ENCODE data around the gene KCND2.
"Not testable (repeated sequence)": the region's sequence is repeated elsewhere in the genome, so short reads cannot be mapped to it uniquely, and the experiment has no call there.

KCND2 gene

GRCh38 chr7:120272701-120273475 lies at the start of gene KCND2:
Gene KCND2, plus strand, starts transcription at chr7:120273175.
- FAIRE-seq = no peak

GRCh38 chr7:120226188-120226587 lies 46.8 kb upstream of the KCND2 start:
- FAIRE-seq = no peak

GRCh38 chr7:120227255-120227654 lies 45.7 kb upstream of the KCND2 start:
- no peak for FAIRE-seq

GRCh38 chr7:120229084-120229483 lies 43.9 kb upstream of the KCND2 start:
- no peak for FAIRE-seq

- no peak for FAIRE-seq
Observed at GRCh38 chr7:120233338-120233737, 39.6 kb upstream of the KCND2 start.

- FAIRE-seq = not testable (repeated sequence)
Observed at GRCh38 chr7:120240350-120240749, 32.6 kb upstream of the KCND2 start.

GRCh38 chr7:120241973-120242372 lies 31.0 kb upstream of the KCND2 start:
- no peak for FAIRE-seq

- no peak for FAIRE-seq
Observed at GRCh38 chr7:120254845-120255244, 18.1 kb upstream of the KCND2 start.

- FAIRE-seq = no peak
Observed at GRCh38 chr7:120256344-120257070, 16.5 kb upstream of the KCND2 start.

- no peak for FAIRE-seq
Observed at GRCh38 chr7:120259386-120259785, 13.6 kb upstream of the KCND2 start.

- FAIRE-seq = no peak
Observed at GRCh38 chr7:120260111-120260510, 12.9 kb upstream of the KCND2 start.

- peak; percentile 17 for FAIRE-seq
Observed at GRCh38 chr7:120272261-120272660, 714 bp upstream of the KCND2 start.

GRCh38 chr7:120273476-120273975 lies 551 bp downstream of the KCND2 start:
- FAIRE-seq = no peak

- FAIRE-seq = no peak
Observed at GRCh38 chr7:120274482-120274881, 1.5 kb downstream of the KCND2 start.

- no peak for FAIRE-seq
Observed at GRCh38 chr7:120274899-120275298, 1.9 kb downstream of the KCND2 start.

- FAIRE-seq = no peak
Observed at GRCh38 chr7:120276720-120277119, 3.7 kb downstream of the KCND2 start.

GRCh38 chr7:120278773-120279172 lies 5.8 kb downstream of the KCND2 start:
- no peak for FAIRE-seq

GRCh38 chr7:120280743-120281142 lies 7.8 kb downstream of the KCND2 start:
- no peak for FAIRE-seq

GRCh38 chr7:120293027-120293426 lies 20.1 kb downstream of the KCND2 start:
- FAIRE-seq = no peak

GRCh38 chr7:120302190-120302589 lies 29.2 kb downstream of the KCND2 start:
- no peak for FAIRE-seq

GRCh38 chr7:120303105-120303504 lies 30.1 kb downstream of the KCND2 start:
- FAIRE-seq = no peak

GRCh38 chr7:120304674-120305073 lies 31.7 kb downstream of the KCND2 start:
- FAIRE-seq = no peak

- FAIRE-seq = no peak
Observed at GRCh38 chr7:120307991-120308545, 35.1 kb downstream of the KCND2 start.

Measured in islet of Langerhans (tissue), 1 donor.